ENCODE results near the gene PALLD.

Gene PALLD

GRCh38 chr4:168623484-168623883 is 126.6 kb downstream of the PALLD start:
- FAIRE-seq = no peak

- FAIRE-seq = no peak
These were observed 131.4 kb downstream of the PALLD start for GRCh38 chr4:168628251-168628650.

- no peak for FAIRE-seq
These were observed 132.7 kb downstream of the PALLD start for GRCh38 chr4:168629566-168629965.

GRCh38 chr4:168630445-168631187 is 133.8 kb downstream of the PALLD start:
- no peak for FAIRE-seq

- FAIRE-seq = no peak
These were observed 134.7 kb downstream of the PALLD start for GRCh38 chr4:168631241-168632162.

GRCh38 chr4:168632301-168632725 is 135.5 kb downstream of the PALLD start:
- no peak for FAIRE-seq

GRCh38 chr4:168633064-168633463 is 136.2 kb downstream of the PALLD start:
- no peak for FAIRE-seq

GRCh38 chr4:168633496-168633895 is 136.6 kb downstream of the PALLD start:
- no peak for FAIRE-seq

- no peak for FAIRE-seq
These were observed 137.5 kb downstream of the PALLD start for GRCh38 chr4:168634276-168634802.

- no peak for FAIRE-seq
These were observed 139.2 kb downstream of the PALLD start for GRCh38 chr4:168636040-168636439.

GRCh38 chr4:168636506-168637196 is 139.8 kb downstream of the PALLD start:
- no peak for FAIRE-seq

GRCh38 chr4:168637872-168638756 is 141.3 kb downstream of the PALLD start:
- no peak for FAIRE-seq

- FAIRE-seq = no peak
These were observed 143.1 kb downstream of the PALLD start for GRCh38 chr4:168639914-168640313.

- no peak for FAIRE-seq
These were observed 144.9 kb downstream of the PALLD start for GRCh38 chr4:168641811-168642140.

GRCh38 chr4:168642591-168642990 is 145.7 kb downstream of the PALLD start:
- FAIRE-seq = no peak

- no peak for FAIRE-seq
These were observed 146.4 kb downstream of the PALLD start for GRCh38 chr4:168643111-168643795.

- no peak for FAIRE-seq
These were observed 146.9 kb downstream of the PALLD start for GRCh38 chr4:168643796-168644159.

GRCh38 chr4:168646001-168646768 is 149.3 kb downstream of the PALLD start:
- FAIRE-seq = no peak

- no peak for FAIRE-seq
These were observed 151.0 kb downstream of the PALLD start for GRCh38 chr4:168647646-168648375.

- FAIRE-seq = no peak
These were observed 151.6 kb downstream of the PALLD start for GRCh38 chr4:168648494-168648893.
